HG03064 (cell line): ENCODE measurements around the gene VGLL3.

Source experiments
- ATAC-seq: cut with Tn5 transposase; IDR thresholded peaks from one replicate; pipeline ENCODE4 v1.9.1; 2021; ENCODE audit warnings: low read depth; ENCODE audit not compliant: unreplicated experiment

Gene VGLL3

DNA sequence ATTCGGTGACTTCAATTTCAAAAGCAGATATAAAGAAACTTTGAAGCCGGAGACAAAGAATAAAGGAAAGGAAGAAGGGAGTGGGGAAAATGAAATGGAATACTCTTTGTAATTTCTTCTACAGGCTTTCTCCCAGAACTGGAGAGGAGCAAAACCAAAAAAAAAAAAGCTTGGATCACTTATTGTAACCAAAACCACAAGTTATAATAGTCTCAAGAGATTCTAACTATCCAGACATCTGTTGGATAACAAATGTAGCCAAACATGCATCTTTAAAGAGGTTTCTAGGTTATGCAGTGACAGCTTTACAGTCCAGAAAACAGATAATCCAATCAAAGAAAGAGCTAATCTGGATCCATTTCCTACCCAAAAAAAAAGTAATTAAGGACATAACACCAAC, 36.2 kb downstream of the VGLL3 start:
- no peak for ATAC-seq

- ATAC-seq = no peak
Measured at GRCh38 chr3:86954226-86954625, 36.7 kb downstream of the VGLL3 start.

DNA sequence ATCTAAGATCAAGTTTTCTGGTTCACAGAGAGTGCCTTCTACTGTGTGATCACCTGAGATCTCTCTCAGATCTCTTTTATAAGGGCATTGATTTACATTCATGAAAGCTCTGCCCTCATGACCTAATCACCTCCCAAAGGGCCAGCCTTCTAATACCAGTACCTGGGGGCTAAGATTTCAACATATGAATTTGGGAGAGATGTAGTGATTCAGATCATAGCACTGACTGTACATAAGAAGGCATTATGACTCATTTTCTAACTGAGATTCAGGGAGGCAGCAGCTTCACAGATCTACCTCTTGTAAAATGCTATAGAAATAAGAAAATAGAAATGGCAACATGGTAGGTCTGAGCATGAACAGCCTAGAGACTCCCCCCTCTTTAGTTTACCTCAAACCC, 39.6 kb downstream of the VGLL3 start:
- ATAC-seq = no peak

- ATAC-seq = no peak
Measured at GRCh38 chr3:86950717-86951116, 40.2 kb downstream of the VGLL3 start.

DNA sequence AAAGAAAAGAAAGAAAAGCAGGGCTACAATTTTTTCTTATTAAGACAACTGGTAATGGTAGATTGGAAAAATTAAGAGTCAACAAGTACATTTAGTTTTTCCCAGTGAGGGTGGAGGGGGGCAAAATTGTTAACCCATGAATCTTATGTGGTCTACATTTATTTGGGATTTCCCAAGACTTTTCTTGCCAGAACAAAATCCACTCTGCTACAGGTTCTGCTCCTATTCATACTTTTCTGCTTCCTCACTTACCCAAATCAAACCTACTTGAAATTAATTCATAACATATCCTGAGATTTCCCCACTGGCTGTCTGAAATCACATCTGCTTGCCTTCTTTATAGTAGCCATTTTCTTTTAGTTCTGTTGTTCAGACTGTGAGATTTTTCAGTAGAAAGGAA, 41.1 kb downstream of the VGLL3 start:
- no peak for ATAC-seq

DNA sequence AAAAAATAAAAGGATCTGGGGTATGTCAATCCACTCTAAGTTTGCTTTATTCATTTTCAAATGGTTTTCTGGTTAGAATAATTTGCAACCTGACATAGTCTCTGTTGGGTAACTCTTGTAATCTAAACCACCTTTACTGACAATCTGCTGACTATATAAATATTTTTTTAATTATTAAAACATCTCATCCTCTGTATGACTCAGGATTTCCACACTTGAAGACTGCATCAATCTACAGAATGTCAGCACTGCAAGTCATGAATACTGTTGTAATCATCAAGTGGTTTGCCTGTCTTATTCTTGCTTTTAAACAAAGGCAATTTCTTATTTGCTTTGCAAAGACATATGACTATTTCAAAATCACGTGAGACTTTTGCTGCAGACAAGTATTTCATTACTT, 42.1 kb downstream of the VGLL3 start:
- ATAC-seq = no peak

DNA sequence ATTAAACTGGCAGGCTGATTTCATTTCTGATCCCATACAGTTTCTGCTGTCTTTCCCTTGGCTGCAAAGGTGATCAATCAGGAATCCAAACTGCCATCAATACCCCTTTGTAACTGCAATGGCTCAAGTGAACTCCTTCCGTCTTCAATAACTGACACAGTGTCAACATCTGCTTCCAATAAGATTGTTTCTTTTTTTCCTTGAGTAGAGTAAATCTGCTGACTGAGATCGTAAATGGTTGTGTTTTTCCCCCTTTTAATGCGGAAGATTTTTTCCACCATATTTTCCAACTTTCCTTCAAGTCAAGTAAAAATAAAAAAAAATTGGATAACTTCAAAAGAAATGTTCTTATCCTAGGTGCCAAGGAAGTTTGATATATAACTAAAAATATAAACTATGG, 48.7 kb downstream of the VGLL3 start:
- no peak for ATAC-seq

GRCh38 chr3:86938416-86939105, 52.4 kb downstream of the VGLL3 start:
- ATAC-seq = no peak

GRCh38 chr3:86937306-86937791, 53.6 kb downstream of the VGLL3 start:
- ATAC-seq = no peak

GRCh38 chr3:86934851-86935250, 56.1 kb downstream of the VGLL3 start:
- no peak for ATAC-seq

DNA sequence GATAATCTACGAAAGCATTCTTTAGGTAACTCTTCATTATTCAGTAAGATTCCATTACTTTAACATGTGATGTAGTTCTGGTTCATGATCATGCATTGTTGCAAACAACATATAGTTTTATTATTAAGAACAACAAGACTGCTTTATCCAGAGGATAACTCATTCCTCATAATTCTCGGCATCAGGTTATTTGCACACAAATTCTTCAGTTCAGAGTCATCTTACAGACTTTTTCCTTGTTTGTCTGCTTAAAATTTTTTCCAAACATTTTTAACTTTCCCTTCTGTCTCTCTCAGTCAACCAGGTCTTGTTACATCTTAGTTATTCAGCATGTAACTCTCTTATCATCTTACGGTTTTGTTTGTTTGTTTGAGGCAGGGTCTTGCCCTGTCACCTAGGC, 60.1 kb downstream of the VGLL3 start:
- ATAC-seq = no peak

DNA sequence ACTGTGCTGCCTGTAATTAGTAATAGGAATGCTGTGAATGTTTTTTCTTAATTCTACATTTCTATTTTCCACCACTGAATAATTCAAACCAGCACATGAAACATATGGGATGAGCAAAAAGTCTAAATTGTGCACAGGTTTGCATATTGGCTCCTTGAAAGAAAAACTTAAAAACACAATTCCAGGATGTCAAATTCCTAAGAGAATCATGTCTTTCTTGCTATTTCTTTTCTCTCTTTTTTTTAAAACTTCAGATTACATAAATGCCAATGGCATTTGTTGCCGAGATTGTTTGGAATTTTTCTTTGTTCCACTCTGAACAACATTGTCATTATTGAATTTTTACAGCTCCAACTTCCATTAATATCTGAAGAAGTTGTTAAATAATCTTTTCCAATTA, 60.8 kb downstream of the VGLL3 start:
- ATAC-seq = no peak

- no peak for ATAC-seq
Measured at GRCh38 chr3:86929046-86929445, 61.9 kb downstream of the VGLL3 start.

DNA sequence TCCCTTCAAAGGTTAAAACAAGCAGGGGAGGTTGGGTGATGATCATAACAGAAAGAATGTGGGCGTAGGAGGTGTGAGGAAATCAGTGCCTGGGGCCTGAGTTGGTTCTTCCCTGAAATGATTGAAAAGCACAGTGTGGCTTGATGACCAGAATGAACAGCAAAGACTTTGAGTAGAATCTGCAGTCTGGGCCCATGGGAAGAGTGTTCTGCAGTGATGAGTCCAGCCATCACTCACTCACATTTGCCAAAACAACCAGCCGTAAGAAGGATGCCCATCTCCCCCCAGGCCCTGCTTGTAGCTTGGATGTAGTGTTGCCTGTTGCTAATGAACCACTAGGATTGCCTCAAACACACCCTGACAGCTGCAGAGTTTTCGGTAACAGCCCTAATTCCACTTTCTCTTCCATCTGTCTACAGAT, 67.9 kb downstream of the VGLL3 start:
- ATAC-seq = no peak

DNA sequence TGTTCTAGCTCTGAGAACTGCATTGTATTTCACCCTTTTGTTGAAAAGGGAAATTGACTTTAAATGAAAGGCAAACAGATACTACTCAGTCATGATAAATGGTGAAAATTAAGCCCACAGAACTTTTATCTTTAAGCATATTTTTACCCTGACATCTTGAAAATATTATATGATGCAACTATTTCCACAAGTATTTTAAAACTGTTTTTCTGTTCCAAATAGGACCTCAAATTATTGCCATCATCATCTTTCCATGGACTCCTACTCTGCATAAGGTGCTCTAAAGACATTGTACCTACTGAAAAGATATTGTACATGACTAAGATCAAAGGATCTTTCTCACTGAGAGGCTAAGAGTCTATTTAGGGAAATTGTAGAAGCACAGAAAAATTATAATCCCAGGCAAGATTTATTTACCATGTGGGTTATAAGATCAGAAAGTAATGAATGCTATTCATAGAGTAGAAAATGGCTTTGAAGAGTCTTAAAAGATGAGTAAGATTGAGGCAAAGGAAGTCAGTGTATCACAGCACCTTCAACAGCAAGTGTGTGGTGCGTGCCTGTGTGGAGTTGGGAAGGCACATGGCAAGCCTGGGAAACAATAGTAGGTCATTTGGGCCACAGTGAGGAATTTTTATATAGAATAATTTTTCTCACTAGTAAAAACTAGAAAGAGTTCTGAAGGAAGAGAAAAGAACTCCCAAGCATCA, 68.8 kb downstream of the VGLL3 start:
- no peak for ATAC-seq

DNA sequence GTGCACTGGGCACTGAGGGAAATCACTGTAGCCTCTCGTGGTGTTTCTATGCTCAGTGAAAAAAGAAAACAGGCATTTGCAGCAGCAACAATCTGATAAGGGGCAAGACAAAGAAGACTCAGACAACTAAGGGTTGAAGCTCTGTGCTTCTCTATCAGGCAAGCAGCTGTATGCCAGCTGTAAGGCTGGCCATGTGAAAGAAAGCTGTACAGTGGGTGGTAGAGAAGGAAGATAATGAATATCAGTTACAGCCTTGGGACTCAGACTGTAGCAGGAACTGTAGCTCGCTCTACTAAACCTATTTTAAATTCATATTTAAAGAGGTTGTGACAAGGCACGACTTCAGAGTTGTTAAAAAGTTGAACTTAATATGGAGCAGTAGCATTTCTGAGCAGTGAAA, 76.3 kb downstream of the VGLL3 start:
- ATAC-seq = no peak

DNA sequence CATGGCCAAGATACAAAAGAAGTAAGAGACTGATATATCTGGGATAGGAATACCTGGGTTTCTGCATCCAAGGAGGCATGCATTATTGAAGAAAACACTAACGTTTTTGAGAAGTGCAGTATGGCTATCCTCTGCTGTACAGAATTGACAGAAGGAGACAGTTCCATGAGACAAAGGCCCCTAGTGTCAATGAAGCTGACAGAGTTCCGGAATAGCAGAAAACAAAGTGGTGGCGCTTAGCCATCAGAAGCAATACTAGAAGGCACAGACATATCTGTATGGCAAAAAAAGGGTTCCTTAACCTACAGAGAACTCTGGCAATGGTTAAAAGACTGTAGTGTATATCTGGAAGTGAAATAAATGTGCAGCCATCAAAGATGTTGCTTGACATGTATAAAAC, 77.8 kb downstream of the VGLL3 start:
- ATAC-seq = no peak

DNA sequence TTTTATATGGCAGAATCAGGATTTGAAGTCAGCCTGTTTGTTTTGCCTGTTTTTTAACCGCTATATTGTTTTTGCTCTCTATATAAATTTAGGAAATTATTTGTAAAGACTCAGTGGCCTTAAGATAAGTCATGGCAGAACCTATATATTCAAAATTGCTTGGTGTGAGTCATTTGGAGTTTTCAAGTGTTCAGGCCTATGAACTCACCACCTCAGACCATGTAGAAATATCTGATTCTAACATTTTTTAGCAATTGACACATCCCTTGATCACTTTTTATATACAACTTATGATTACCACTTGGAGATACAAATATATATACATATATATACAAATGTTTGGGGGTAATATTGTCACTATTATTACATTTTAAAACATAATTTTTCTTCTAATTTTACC, 95.7 kb downstream of the VGLL3 start:
- ATAC-seq = no peak

DNA sequence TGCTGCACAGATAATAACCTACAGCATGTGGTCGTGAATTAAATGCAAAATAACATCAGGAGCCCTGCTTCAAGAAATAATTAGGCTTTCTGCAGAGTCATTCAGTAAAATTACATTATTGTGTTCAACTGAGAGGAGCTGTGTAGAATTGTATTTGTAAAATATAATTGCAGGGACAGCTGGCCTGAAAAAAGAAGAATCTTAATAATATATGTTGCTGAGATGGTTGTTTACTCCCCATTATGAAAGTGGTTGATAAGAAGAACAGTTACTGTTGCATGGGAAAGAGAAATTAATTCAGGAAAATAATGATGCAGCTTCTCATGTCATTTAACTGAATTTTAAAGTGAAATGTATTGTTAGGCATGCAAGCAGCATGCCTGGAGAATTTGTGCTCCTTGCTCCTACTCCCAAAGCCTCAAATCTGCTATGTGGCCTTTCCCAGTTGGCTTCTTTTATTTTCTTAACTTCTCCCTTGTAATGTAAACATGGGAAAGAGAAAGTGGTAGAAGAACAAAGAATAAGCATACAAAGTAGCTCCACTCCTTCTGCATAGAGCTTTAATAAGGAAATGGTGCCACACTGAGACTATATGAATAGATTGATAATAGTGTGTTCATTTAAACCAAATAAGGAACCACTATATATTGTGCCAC, 100.1 kb downstream of the VGLL3 start:
- ATAC-seq = no peak
